ENCODE measurements around the gene SLC28A2.
"Not testable (repeated sequence)": the region's sequence is repeated elsewhere in the genome, so short reads cannot be mapped to it uniquely, and the experiment has no call there.

The SLC28A2 gene

GRCh38 chr15:45231132-45231531 is 20.9 kb upstream of the SLC28A2 start:
- H3K4me1 ChIP-seq (ENCODE audit: control insufficient read depth, insufficient read depth, low read length, poor library complexity, severe bottlenecking) = no peaks in the 10 kb centered on the region
- 86 to 88% methylated on average over 1 of the region's 3 CpGs for WGBS, 2 experiments (ENCODE audit: insufficient coverage in 2 of 2)
- H3K27ac ChIP-seq (ENCODE audit: low read depth, low read length, severe bottlenecking) = no peak overlapping the region
- H3K4me3 ChIP-seq (ENCODE audit: extremely low read depth, insufficient read depth, low read length, poor library complexity, severe bottlenecking) = no peak overlapping the region
- H3K36me3 ChIP-seq (ENCODE audit: control insufficient read depth, insufficient read depth, low read length) = no peaks in the 10 kb centered on the region
- H3K9me3 ChIP-seq (ENCODE audit: control insufficient read depth, low read length) = peaks cover 5% of the 10 kb centered on the region

GRCh38 chr15:45231864-45232562 is 20.0 kb upstream of the SLC28A2 start:
- no peak overlapping the region for H3K4me3 ChIP-seq (ENCODE audit: extremely low read depth, insufficient read depth, low read length, poor library complexity, severe bottlenecking)
- H3K9me3 ChIP-seq (ENCODE audit: control insufficient read depth, low read length) = peaks cover 5% of the 10 kb centered on the region
- H3K4me1 ChIP-seq (ENCODE audit: control insufficient read depth, insufficient read depth, low read length, poor library complexity, severe bottlenecking) = no peaks in the 10 kb centered on the region
- WGBS, 2 experiments (ENCODE audit: insufficient coverage in 2 of 2) = 82 to 100% methylated on average over 1 to 2 of the region's 4 CpGs
- no peak overlapping the region for H3K27ac ChIP-seq (ENCODE audit: low read depth, low read length, severe bottlenecking)
- no peaks in the 10 kb centered on the region for H3K36me3 ChIP-seq (ENCODE audit: control insufficient read depth, insufficient read depth, low read length)

GRCh38 chr15:45234562-45235235 is 17.3 kb upstream of the SLC28A2 start:
- Histone ChIP-seq H3K36me3 (ENCODE audit: control insufficient read depth, insufficient read depth, low read length) (no peaks in the 10 kb centered on the region), H3K4me3 (ENCODE audit: extremely low read depth, insufficient read depth, low read length, poor library complexity, severe bottlenecking) (no peak overlapping the region), H3K9me3 (ENCODE audit: control insufficient read depth, low read length) (peaks cover 10% of the 10 kb centered on the region), H3K4me1 (ENCODE audit: control insufficient read depth, insufficient read depth, low read length, poor library complexity, severe bottlenecking) (no peaks in the 10 kb centered on the region), H3K27ac (ENCODE audit: low read depth, low read length, severe bottlenecking) (no peak overlapping the region)
- 75 to 84% methylated on average over 5 to 7 of the region's 11 CpGs for whole genome bisulfite sequencing, 2 experiments (ENCODE audit: insufficient coverage in 2 of 2)

GRCh38 chr15:45236806-45237205 is 15.2 kb upstream of the SLC28A2 start:
- not testable (repeated sequence) for H3K36me3 ChIP-seq (ENCODE audit: control insufficient read depth, insufficient read depth, low read length); H3K4me3 ChIP-seq (ENCODE audit: extremely low read depth, insufficient read depth, low read length, poor library complexity, severe bottlenecking); H3K27ac ChIP-seq (ENCODE audit: low read depth, low read length, severe bottlenecking); H3K4me1 ChIP-seq (ENCODE audit: control insufficient read depth, insufficient read depth, low read length, poor library complexity, severe bottlenecking)
- WGBS, 2 experiments (ENCODE audit: insufficient coverage in 2 of 2) = 68 to 70% methylated on average over 6 of the region's 6 CpGs
- H3K9me3 ChIP-seq (ENCODE audit: control insufficient read depth, low read length) = peaks cover 23% of the 10 kb centered on the region

- no peaks in the 10 kb centered on the region for H3K36me3 ChIP-seq (ENCODE audit: control insufficient read depth, insufficient read depth, low read length)
- H3K4me1 ChIP-seq (ENCODE audit: control insufficient read depth, insufficient read depth, low read length, poor library complexity, severe bottlenecking) = no peaks in the 10 kb centered on the region
- no peak overlapping the region for H3K27ac ChIP-seq (ENCODE audit: low read depth, low read length, severe bottlenecking)
- H3K9me3 ChIP-seq (ENCODE audit: control insufficient read depth, low read length) = peaks cover 33% of the 10 kb centered on the region
- 56 to 87% methylated on average over 4 to 5 of the region's 9 CpGs for WGBS, 2 experiments (ENCODE audit: insufficient coverage in 2 of 2)
- no peak overlapping the region for H3K4me3 ChIP-seq (ENCODE audit: extremely low read depth, insufficient read depth, low read length, poor library complexity, severe bottlenecking)
These were observed 9.7 kb upstream of the SLC28A2 start for GRCh38 chr15:45242289-45242688.

GRCh38 chr15:45249125-45249780 is 2.8 kb upstream of the SLC28A2 start:
- Histone ChIP-seq H3K4me1 (ENCODE audit: control insufficient read depth, insufficient read depth, low read length, poor library complexity, severe bottlenecking) (no peaks in the 10 kb centered on the region), H3K27ac (ENCODE audit: low read depth, low read length, severe bottlenecking) (no peak overlapping the region), H3K36me3 (ENCODE audit: control insufficient read depth, insufficient read depth, low read length) (no peaks in the 10 kb centered on the region), H3K9me3 (ENCODE audit: control insufficient read depth, low read length) (no peaks in the 10 kb centered on the region), H3K4me3 (ENCODE audit: extremely low read depth, insufficient read depth, low read length, poor library complexity, severe bottlenecking) (no peak overlapping the region)
- 92 to 93% methylated on average over 3 of the region's 4 CpGs for WGBS, 2 experiments (ENCODE audit: insufficient coverage in 2 of 2)

- Histone ChIP-seq H3K9me3 (ENCODE audit: control insufficient read depth, low read length) (no peaks in the 10 kb centered on the region), H3K4me3 (ENCODE audit: extremely low read depth, insufficient read depth, low read length, poor library complexity, severe bottlenecking) (no peak overlapping the region), H3K27ac (ENCODE audit: low read depth, low read length, severe bottlenecking) (no peak overlapping the region), H3K36me3 (ENCODE audit: control insufficient read depth, insufficient read depth, low read length) (no peaks in the 10 kb centered on the region), H3K4me1 (ENCODE audit: control insufficient read depth, insufficient read depth, low read length, poor library complexity, severe bottlenecking) (no peaks in the 10 kb centered on the region)
- 83 to 100% methylated on average over 1 of the region's 2 CpGs for WGBS, 2 experiments (ENCODE audit: insufficient coverage in 2 of 2)
These were observed 1.3 kb downstream of the SLC28A2 start for GRCh38 chr15:45253330-45253729.

- Histone ChIP-seq H3K4me3 (ENCODE audit: extremely low read depth, insufficient read depth, low read length, poor library complexity, severe bottlenecking) (no peak overlapping the region), H3K9me3 (ENCODE audit: control insufficient read depth, low read length) (no peaks in the 10 kb centered on the region), H3K4me1 (ENCODE audit: control insufficient read depth, insufficient read depth, low read length, poor library complexity, severe bottlenecking) (no peaks in the 10 kb centered on the region), H3K36me3 (ENCODE audit: control insufficient read depth, insufficient read depth, low read length) (no peaks in the 10 kb centered on the region), H3K27ac (ENCODE audit: low read depth, low read length, severe bottlenecking) (no peak overlapping the region)
- no CpG with 5 or more reads among the region's 1 CpG for WGBS, 2 experiments (ENCODE audit: insufficient coverage in 2 of 2)
These were observed 2.4 kb downstream of the SLC28A2 start for GRCh38 chr15:45254405-45254804.

GRCh38 chr15:45254824-45255223 is 2.8 kb downstream of the SLC28A2 start:
- H3K36me3 ChIP-seq (ENCODE audit: control insufficient read depth, insufficient read depth, low read length) = not testable (repeated sequence)

GRCh38 chr15:45259796-45260195 is 7.8 kb downstream of the SLC28A2 start:
- no peaks in the 10 kb centered on the region for H3K9me3 ChIP-seq (ENCODE audit: control insufficient read depth, low read length)
- H3K27ac ChIP-seq (ENCODE audit: low read depth, low read length, severe bottlenecking) = no peak overlapping the region
- H3K4me1 ChIP-seq (ENCODE audit: control insufficient read depth, insufficient read depth, low read length, poor library complexity, severe bottlenecking) = no peaks in the 10 kb centered on the region
- H3K36me3 ChIP-seq (ENCODE audit: control insufficient read depth, insufficient read depth, low read length) = no peaks in the 10 kb centered on the region
- 100% methylated on average over 1 of the region's 2 CpGs; no CpG with 5 or more reads in 1 of the 2 experiments for WGBS, 2 experiments (ENCODE audit: insufficient coverage in 2 of 2)
- no peak overlapping the region for H3K4me3 ChIP-seq (ENCODE audit: extremely low read depth, insufficient read depth, low read length, poor library complexity, severe bottlenecking)

More at GRCh38 chr15:45254824-45255223, 2.8 kb downstream of the SLC28A2 start:
- not testable (repeated sequence) for H3K27ac ChIP-seq (ENCODE audit: low read depth, low read length, severe bottlenecking); H3K4me3 ChIP-seq (ENCODE audit: extremely low read depth, insufficient read depth, low read length, poor library complexity, severe bottlenecking); H3K9me3 ChIP-seq (ENCODE audit: control insufficient read depth, low read length); H3K4me1 ChIP-seq (ENCODE audit: control insufficient read depth, insufficient read depth, low read length, poor library complexity, severe bottlenecking)
- 62 to 71% methylated on average over 4 to 5 of the region's 6 CpGs for WGBS, 2 experiments (ENCODE audit: insufficient coverage in 2 of 2)
